GM21515 (cell line): ENCODE measurements around the gene HMGCLL1.

Experiments used
- ATAC-seq: cut with Tn5 transposase; IDR thresholded peaks from one replicate; pipeline ENCODE4 v1.9.1; 2021; ENCODE audit not compliant: unreplicated experiment

Gene HMGCLL1

GRCh38 chr6:55447891-55448290, 131.1 kb downstream of the HMGCLL1 start:
- ATAC-seq, result no peak

- ATAC-seq, result no peak
These were observed 133.3 kb downstream of the HMGCLL1 start for GRCh38 chr6:55445648-55446204.

GRCh38 chr6:55443238-55444134, 135.5 kb downstream of the HMGCLL1 start:
- no peak for ATAC-seq

- ATAC-seq, result no peak
These were observed 140.8 kb downstream of the HMGCLL1 start for GRCh38 chr6:55438203-55438602.

- ATAC-seq, result no peak
These were observed 141.9 kb downstream of the HMGCLL1 start for GRCh38 chr6:55437141-55437540.

GRCh38 chr6:55433446-55434130, 145.4 kb downstream of the HMGCLL1 start:
- no peak for ATAC-seq

GRCh38 chr6:55423933-55424332, 155.1 kb downstream of the HMGCLL1 start:
- no peak for ATAC-seq

- ATAC-seq, result no peak
These were observed 168.3 kb downstream of the HMGCLL1 start for GRCh38 chr6:55410674-55411073.

GRCh38 chr6:55405474-55406235, 173.3 kb downstream of the HMGCLL1 start:
- no peak for ATAC-seq

- no peak for ATAC-seq
These were observed 179.6 kb downstream of the HMGCLL1 start for GRCh38 chr6:55399351-55399750.

GRCh38 chr6:55397986-55398385, 181.0 kb downstream of the HMGCLL1 start:
- no peak for ATAC-seq

GRCh38 chr6:55395871-55396270, 183.1 kb downstream of the HMGCLL1 start:
- ATAC-seq, result no peak

- no peak for ATAC-seq
These were observed 190.8 kb downstream of the HMGCLL1 start for GRCh38 chr6:55388211-55388610.
